Measurements from ENCODE around the gene RUSF1.

Gene RUSF1

DNA sequence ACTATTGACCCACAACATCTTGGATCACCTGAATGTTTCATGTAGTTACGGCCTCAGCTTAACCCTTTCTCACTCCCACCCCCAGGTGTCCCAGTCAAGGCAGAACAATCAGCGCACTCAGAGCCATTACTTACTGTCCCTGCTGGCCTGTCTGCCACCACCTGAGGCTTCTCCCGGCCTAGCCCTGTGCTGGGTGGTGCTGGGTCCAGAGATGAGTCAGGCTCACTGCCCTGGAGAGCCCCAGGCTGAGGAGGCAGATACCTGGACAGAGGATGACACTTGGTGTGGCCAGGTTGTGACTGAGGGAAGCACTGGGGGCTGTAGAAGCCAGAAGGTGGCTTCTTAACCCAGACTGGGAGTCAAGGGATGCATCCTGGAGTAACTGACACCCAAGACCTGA, 29.2 kb downstream of the RUSF1 start:
- H3K4me3 ChIP-seq (ENCODE audit: low read depth, low read length) = no peak overlapping the region
- TF ChIP-seq, protein P1, sequence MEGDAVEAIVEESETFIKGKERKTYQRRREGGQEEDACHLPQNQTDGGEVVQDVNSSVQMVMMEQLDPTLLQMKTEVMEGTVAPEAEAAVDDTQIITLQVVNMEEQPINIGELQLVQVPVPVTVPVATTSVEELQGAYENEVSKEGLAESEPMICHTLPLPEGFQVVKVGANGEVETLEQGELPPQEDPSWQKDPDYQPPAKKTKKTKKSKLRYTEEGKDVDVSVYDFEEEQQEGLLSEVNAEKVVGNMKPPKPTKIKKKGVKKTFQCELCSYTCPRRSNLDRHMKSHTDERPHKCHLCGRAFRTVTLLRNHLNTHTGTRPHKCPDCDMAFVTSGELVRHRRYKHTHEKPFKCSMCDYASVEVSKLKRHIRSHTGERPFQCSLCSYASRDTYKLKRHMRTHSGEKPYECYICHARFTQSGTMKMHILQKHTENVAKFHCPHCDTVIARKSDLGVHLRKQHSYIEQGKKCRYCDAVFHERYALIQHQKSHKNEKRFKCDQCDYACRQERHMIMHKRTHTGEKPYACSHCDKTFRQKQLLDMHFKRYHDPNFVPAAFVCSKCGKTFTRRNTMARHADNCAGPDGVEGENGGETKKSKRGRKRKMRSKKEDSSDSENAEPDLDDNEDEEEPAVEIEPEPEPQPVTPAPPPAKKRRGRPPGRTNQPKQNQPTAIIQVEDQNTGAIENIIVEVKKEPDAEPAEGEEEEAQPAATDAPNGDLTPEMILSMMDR (IDR thresholded peaks at IDR 0.05; ENCODE audit: borderline replicate concordance, insufficient read depth, low read depth, low read length) = no peak

DNA sequence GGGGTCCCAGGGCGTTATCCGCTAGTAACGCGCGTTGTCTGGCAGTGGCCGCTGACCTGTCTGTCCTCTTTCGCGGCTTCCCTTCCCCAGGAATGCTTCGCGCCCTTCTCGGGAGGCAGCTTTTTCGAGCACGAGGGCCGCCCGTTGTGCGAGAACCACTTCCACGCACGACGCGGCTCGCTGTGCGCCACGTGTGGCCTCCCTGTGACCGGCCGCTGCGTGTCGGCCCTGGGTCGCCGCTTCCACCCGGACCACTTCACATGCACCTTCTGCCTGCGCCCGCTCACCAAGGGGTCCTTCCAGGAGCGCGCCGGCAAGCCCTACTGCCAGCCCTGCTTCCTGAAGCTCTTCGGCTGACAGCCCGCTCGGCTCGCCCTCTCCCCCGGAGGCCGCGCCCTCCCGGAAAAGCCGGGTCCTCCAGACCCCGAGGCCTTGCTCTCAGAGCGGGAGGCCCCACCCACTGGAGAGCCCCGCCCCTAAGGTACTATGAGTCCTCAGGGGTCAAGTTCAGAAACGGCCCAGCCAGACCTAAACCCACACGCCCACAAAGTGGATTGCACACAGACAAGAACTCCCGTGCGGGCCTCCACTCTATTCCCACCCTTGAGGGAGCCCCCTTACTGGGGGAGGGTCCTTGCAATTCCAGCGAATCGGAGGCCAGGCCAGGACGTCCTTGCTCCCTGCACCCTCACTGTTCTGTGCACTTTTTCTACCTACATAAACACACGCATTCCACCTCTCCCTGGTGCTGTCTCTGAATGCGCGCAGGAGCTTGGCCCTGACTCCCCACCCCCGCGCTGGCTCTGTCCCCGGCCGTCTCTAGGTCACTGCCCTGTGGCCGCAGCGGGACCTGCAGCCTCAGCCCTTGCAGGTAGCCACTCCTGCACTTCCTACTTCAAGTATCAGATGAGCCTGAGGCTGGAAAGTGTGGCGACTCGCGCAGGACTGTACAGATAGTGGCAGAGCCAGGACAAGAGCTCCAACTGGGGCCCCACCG, 30.7 kb downstream of the RUSF1 start:
- TF ChIP-seq, protein P1 (IDR thresholded peaks at IDR 0.05; ENCODE audit: borderline replicate concordance, insufficient read depth, low read depth, low read length) = 0 out of 2 replicates have a peak, but pooled peaks have one; percentile 2
- peak overlapping the region; percentile 26 for H3K4me3 ChIP-seq (ENCODE audit: low read depth, low read length)

DNA sequence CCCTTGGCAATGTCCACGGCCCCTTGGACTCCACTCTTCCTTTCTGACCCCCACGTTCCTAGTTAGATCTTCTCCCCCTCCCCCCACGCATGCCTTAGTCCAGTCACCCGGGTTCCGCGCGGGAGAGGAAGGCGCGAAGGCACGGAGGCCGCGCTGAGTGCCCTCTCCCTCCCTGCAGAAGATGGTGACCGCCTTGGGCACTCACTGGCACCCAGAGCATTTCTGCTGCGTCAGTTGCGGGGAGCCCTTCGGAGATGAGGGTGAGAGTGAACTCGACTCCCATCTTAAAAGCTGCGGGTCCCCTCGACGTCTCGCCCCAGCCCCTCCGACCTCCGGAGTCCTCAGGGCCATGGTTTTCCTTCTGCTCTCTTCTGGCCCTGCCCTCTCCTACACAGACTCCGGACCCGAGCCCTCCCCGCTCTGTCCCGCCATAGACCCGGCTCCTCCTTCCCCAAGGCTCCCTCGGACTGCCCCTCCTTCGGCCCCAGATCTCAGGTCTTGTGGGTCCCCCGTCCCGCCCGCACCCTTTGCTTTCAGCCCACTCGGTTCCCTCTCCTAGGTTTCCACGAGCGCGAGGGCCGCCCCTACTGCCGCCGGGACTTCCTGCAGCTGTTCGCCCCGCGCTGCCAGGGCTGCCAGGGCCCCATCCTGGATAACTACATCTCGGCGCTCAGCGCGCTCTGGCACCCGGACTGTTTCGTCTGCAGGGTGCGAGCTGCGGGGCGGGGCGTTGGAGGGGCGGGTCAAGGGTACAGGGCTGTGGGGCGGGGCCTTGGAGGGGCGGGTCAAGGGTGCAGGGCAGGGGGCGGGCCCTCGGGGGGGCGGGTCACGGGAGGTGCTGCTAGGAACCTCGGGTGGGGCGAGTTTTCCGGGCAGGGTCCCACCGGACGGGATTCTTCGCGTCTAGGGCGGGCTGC, 31.6 kb downstream of the RUSF1 start:
- peak overlapping the region; percentile 33 for H3K4me3 ChIP-seq (ENCODE audit: low read depth, low read length)
- TF ChIP-seq, protein P1 (IDR thresholded peaks at IDR 0.05; ENCODE audit: borderline replicate concordance, insufficient read depth, low read depth, low read length) = no peak

DNA sequence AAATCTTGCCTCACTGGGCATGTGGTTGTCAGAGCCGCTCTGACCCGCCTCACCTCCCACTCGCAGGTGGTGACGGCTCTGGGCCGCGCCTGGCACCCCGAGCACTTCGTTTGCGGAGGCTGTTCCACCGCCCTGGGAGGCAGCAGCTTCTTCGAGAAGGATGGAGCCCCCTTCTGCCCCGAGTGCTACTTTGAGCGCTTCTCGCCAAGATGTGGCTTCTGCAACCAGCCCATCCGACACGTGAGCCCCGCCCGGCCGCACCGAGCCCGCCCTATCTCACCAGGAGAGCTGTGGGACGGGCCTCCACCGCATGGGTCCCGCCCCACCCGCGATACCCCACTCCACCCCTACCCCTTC, 32.3 kb downstream of the RUSF1 start:
- TF ChIP-seq, protein P1 (IDR thresholded peaks at IDR 0.05; ENCODE audit: borderline replicate concordance, insufficient read depth, low read depth, low read length) = no peak
- H3K4me3 ChIP-seq (ENCODE audit: low read depth, low read length) = no peak overlapping the region

DNA sequence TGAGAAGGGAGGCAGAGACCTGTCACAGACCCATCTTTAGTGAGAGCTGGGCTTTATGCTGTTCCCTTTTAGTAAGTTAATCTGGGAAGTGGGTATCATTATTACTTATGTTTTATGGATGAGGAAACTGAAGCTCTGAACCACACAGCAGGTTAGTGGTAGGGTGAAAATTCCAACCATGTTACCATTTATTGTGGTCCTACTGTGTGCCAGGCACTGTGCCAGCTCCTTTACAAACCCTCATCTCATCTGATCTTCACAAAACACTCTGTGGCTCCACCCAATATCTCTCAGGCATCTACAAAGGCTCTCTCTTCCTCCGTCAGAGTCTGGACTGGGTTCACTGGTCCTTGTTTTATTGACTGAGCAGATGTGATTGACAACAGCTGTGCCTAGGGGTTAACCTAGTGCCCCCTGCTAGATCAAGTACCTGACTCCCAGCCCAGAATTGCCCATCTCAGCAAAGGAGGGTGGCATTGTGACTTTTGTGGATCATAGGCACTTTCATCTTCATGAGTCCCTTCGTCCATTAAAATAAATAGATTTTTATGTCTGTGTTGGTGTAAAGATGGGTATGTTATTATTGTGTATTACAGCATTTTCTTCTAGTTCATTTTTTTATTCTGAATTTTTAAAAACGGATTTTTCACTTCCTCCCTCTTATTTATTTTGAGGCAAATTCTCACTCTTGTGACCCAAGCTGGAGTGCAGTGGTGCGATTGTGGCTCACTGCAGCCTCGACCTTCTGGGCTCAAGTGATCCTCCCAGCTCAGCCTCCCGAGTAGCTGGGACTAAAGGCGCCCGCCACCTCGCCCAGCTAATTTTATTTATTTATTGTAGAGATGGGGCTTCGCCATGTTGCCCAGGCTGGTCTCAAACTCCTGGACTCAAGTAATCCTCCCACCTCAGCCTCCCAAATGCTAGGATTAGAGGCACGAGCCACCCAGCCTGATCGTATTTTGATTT, 33.1 kb downstream of the RUSF1 start:
- no peak overlapping the region for H3K4me3 ChIP-seq (ENCODE audit: low read depth, low read length)
- TF ChIP-seq, protein P1 (IDR thresholded peaks at IDR 0.05; ENCODE audit: borderline replicate concordance, insufficient read depth, low read depth, low read length) = no peak

DNA sequence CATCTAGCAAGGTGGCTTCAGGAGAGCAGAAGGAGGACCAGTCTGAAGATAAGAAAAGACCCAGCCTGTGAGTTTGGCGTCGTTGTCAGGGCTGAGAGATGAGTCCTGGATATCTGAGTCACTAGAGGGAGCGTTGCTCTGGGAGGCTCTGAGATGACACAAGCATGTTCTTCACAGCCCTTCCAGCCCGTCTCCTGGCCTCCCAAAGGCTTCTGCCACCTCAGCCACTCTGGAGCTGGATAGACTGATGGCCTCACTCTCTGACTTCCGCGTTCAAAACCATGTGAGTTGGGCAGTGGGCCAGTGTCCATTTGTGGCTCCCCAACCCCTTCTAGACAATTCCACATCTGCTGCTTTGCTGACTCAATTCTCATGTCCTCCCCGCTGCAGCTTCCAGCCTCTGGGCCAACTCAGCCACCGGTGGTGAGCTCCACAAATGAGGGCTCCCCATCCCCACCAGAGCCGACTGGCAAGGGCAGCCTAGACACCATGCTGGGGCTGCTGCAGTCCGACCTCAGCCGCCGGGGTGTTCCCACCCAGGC, 33.9 kb downstream of the RUSF1 start:
- H3K4me3 ChIP-seq (ENCODE audit: low read depth, low read length) = no peak overlapping the region
- TF ChIP-seq, protein P1 (IDR thresholded peaks at IDR 0.05; ENCODE audit: borderline replicate concordance, insufficient read depth, low read depth, low read length) = no peak
